ENCODE measurements around the gene PEPD. TPM values are rescaled to one million over a fixed set of nuclear protein-coding genes. Genes with fewer than 3 reads are reported as not detected.

PEPD gene
- total and polyA plus RNA-seq, 2 of the 4 experiments (the other 2 are of a cell fraction) = 36.7 to 88.4 TPM

DNA sequence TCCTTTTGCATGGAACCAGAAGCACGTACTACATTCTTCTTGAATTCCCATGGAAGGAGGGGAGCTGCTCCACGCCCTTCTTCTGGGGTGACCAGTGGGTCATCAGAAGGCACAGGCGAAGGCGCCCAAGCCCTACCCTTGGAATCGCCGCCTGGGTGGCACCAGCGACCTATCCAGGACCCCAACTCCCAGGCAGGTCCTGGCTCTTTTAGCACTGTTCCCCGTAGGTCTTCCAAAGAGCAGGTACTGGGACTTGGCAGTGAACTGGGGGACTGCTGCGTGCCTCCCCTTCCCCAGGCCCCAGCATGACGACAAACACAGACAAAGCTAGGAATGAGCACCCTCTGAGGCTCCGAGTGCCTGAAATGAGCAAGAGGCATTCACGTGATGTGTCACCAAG lies 103.1 kb downstream of the PEPD start:
- no peak overlapping the region for H3K14ac ChIP-seq (replicated peaks; ENCODE audit: low read depth, low read length)
- H3K23ac ChIP-seq (ENCODE audit: low read depth, low read length) = no peak overlapping the region
- no peak overlapping the region for H2BK5ac ChIP-seq (ENCODE audit: low read depth, low read length, poor library complexity, severe bottlenecking)
- H3K18ac ChIP-seq (ENCODE audit: low read depth, low read length) = no peak overlapping the region
- H2BK15ac ChIP-seq (ENCODE audit: low read depth, low read length) = no peak overlapping the region
- no peak overlapping the region for H3K56ac ChIP-seq (ENCODE audit: extremely low read depth, insufficient read depth, low read length)
- H3K27ac ChIP-seq (ENCODE audit: insufficient read depth, low read length) = no peak overlapping the region
- WGBS, 2 experiments (ENCODE audit: extremely low coverage in 2 of 2, insufficient read length in 1 of 2) = 80% methylated on average over 1 of the region's 12 CpGs; no CpG with 5 or more reads in 1 of the 2 experiments
- peak overlapping the region; percentile 25 for H2AK9ac ChIP-seq (replicated peaks; ENCODE audit: low read depth, low read length, poor library complexity)
- in situ Hi-C loops (cut with MboI; ENCODE audit: low sequenced_read_pairs) = no loop called here
- H3K9me1 ChIP-seq (ENCODE audit: insufficient read depth, low read length) = peaks cover 3% of the 10 kb centered on the region; the same call in 1 of the 2 replicates
- H3K27me3 ChIP-seq (ENCODE audit: control insufficient read depth, insufficient read depth, low read length) = no peaks in the 10 kb centered on the region
- no peak overlapping the region for H4K91ac ChIP-seq (ENCODE audit: insufficient read depth, low read depth, low read length)
- no peaks in the 10 kb centered on the region for H3K79me1 ChIP-seq (ENCODE audit: low read depth in 1 of 2, low read length in 2 of 2)
- H2BK120ac ChIP-seq (ENCODE audit: low read depth, low read length) = no peak overlapping the region
- intact Hi-C loops (cut with micrococcal nuclease) = no loop called here
- H2BK20ac ChIP-seq (ENCODE audit: low read depth, low read length) = no peak overlapping the region
- no peak for DNase-seq
- H4K20me1 ChIP-seq (ENCODE audit: insufficient read depth, low read length) = no peaks in the 10 kb centered on the region
- H2AFZ ChIP-seq (replicated peaks; ENCODE audit: low read length, poor library complexity) = no peak overlapping the region
- ChIA-PET CTCF (no interaction called here), POLR2A (ENCODE audit: unreplicated experiment) (no interaction called here)
- ATAC-seq (ENCODE audit: low read depth) = no peak
- no peak overlapping the region for H3K4me3 ChIP-seq (ENCODE audit: insufficient read depth, low read depth, low read length)
- H4K5ac ChIP-seq (ENCODE audit: low read depth, low read length) = no peak overlapping the region
- H3K4me2 ChIP-seq (ENCODE audit: low read depth, low read length) = no peak overlapping the region
- TF ChIP-seq FOS (IDR thresholded peaks at IDR 0.05; ENCODE audit: low read depth, low read length) (no peak), CEBPB (IDR thresholded peaks at IDR 0.05; ENCODE audit: low read depth, low read length) (no peak), CHD1 (IDR thresholded peaks at IDR 0.05; ENCODE audit: low read depth, low read length) (no peak), NFE2L2 (IDR thresholded peaks at IDR 0.05; ENCODE audit: low read depth, low read length) (no peak), RAD21 (IDR thresholded peaks at IDR 0.05; ENCODE audit: low read length) (no peak), RCOR1 (IDR thresholded peaks at IDR 0.05; ENCODE audit: insufficient replicate concordance, low read length) (no peak), POLR2A (IDR thresholded peaks at IDR 0.05; ENCODE audit: low read depth, low read length) (no peak), SMC3 (IDR thresholded peaks at IDR 0.05; ENCODE audit: low read depth, low read length) (no peak)
- TF ChIP-seq, protein P1, sequence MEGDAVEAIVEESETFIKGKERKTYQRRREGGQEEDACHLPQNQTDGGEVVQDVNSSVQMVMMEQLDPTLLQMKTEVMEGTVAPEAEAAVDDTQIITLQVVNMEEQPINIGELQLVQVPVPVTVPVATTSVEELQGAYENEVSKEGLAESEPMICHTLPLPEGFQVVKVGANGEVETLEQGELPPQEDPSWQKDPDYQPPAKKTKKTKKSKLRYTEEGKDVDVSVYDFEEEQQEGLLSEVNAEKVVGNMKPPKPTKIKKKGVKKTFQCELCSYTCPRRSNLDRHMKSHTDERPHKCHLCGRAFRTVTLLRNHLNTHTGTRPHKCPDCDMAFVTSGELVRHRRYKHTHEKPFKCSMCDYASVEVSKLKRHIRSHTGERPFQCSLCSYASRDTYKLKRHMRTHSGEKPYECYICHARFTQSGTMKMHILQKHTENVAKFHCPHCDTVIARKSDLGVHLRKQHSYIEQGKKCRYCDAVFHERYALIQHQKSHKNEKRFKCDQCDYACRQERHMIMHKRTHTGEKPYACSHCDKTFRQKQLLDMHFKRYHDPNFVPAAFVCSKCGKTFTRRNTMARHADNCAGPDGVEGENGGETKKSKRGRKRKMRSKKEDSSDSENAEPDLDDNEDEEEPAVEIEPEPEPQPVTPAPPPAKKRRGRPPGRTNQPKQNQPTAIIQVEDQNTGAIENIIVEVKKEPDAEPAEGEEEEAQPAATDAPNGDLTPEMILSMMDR (conservative IDR thresholded peaks at IDR 0.05; ENCODE audit: low read depth, low read length) = no peak
- TF ChIP-seq, protein P2, sequence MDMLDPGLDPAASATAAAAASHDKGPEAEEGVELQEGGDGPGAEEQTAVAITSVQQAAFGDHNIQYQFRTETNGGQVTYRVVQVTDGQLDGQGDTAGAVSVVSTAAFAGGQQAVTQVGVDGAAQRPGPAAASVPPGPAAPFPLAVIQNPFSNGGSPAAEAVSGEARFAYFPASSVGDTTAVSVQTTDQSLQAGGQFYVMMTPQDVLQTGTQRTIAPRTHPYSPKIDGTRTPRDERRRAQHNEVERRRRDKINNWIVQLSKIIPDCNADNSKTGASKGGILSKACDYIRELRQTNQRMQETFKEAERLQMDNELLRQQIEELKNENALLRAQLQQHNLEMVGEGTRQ (IDR thresholded peaks at IDR 0.05; ENCODE audit: low read depth, low read length) = no peak
- H3K9ac ChIP-seq (ENCODE audit: low read depth, low read length) = no peak overlapping the region
- H4K8ac ChIP-seq (ENCODE audit: low read depth in 2 of 2, low read length in 2 of 2) = no peak overlapping the region
- no peaks in the 10 kb centered on the region; the same call in 1 of the 2 replicates for H3K4me1 ChIP-seq (ENCODE audit: control insufficient read depth, insufficient read depth, low read length)
- H3K36me3 ChIP-seq (ENCODE audit: control insufficient read depth, insufficient read depth, low read length) = no peaks in the 10 kb centered on the region
- H3K9me3 ChIP-seq (ENCODE audit: control insufficient read depth, insufficient read depth, low read length) = no peaks in the 10 kb centered on the region
- no peak overlapping the region for H2AK5ac ChIP-seq (ENCODE audit: low read depth, low read length)
- dilution Hi-C loops (cut with HindIII; ENCODE audit: low sequenced_read_pairs, unreplicated experiment) = no loop called here
- BruUV-seq (replicated peaks) = no TSS peak
- H3K4ac ChIP-seq (ENCODE audit: low read depth, low read length) = no peak overlapping the region
